SK-N-SH (cell line): ENCODE measurements around the gene PKM.

Experiments
- CTCF ChIP-seq: fragments of 200-600 bp; sonication (generic); IDR thresholded peaks from 2 replicates; pipeline ENCODE4 v1.6.1; 2017; ENCODE audit warnings: antibody characterized with exemption, mild to moderate bottlenecking, moderate library complexity
- MXI1 ChIP-seq: IDR thresholded peaks from 2 replicates; pipeline ENCODE4 v1.6.1; 2012; ENCODE audit warnings: mild to moderate bottlenecking, low read depth, low read length, improper control_type of control experiment
- POLR2AphosphoS5 ChIP-seq: IDR thresholded peaks from 2 replicates; pipeline ENCODE4 v1.6.1; 2012; ENCODE audit warnings: low read depth, low read length
- REST ChIP-seq: IDR thresholded peaks from 2 replicates; pipeline ENCODE4 v1.6.1; 2012; ENCODE audit warnings: mild to moderate bottlenecking, low read depth, low read length, moderate library complexity
- TEAD4 ChIP-seq: IDR thresholded peaks from 2 replicates; pipeline ENCODE4 v1.4.0; 2012; ENCODE audit warnings: mild to moderate bottlenecking, borderline replicate concordance; ENCODE audit not compliant: insufficient read depth
- TF ChIP-seq, protein P1 (sequence below): fragments of 150-350 bp; IDR thresholded peaks from 2 replicates; pipeline ENCODE4 v1.6.1; 2017; ENCODE audit warnings: antibody characterized with exemption, low read length, low read depth, borderline replicate concordance

DNA sequence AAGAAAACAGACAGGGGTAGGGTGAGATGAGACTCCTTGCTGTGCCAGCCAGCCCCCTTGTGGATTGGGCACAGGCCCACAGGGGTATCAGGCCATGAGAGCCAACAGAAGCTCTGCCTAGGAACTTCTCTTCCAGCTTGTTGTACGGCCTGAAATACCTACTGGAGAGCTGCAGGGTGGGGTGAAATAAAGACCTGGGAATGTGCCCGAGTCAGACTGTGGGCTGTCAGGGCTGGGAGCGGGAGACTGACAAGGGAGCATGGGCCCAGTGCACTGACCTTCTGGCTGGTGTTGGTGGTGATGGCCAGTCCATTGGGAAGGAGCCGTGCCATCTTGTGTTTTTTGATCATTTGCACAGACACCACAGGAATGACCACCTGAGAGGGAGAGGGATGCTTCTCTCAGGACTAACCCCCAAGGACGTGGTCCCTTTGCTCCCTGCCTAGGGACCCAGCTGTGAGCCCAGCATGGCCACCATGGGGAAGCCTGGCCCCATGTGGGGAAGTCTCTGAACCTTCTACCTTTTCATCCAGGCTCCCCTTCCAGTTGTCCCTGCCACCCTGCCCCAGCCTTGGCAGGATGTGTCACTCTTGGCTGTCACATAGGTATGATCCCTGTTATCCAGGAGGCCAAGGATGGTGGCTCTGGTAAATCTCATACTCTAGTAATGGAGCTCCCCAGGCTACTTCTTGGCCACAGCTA lies 64.1 kb downstream of the PKM start:
- TF ChIP-seq MXI1 (no peak), CTCF (no peak), TEAD4 (no peak), POLR2AphosphoS5 (no peak), REST (no peak)
- TF ChIP-seq, protein P1, sequence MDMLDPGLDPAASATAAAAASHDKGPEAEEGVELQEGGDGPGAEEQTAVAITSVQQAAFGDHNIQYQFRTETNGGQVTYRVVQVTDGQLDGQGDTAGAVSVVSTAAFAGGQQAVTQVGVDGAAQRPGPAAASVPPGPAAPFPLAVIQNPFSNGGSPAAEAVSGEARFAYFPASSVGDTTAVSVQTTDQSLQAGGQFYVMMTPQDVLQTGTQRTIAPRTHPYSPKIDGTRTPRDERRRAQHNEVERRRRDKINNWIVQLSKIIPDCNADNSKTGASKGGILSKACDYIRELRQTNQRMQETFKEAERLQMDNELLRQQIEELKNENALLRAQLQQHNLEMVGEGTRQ: no peak
